Hematopoietic multipotent progenitor cell treated with erythropoietin and hydrocortisone succinate and interleukin-3 and kit ligand, for 8 days (in vitro differentiated cells): ENCODE measurements around the gene SRRM3.
"Not testable (repeated sequence)": the region's sequence is repeated elsewhere in the genome, so short reads cannot be mapped to it uniquely, and the experiment has no call there.

Source experiments
- DNase-seq: peaks from one replicate; pipeline ENCODE4 v3.0.0-alpha.2; 2015

Gene SRRM3

DNA sequence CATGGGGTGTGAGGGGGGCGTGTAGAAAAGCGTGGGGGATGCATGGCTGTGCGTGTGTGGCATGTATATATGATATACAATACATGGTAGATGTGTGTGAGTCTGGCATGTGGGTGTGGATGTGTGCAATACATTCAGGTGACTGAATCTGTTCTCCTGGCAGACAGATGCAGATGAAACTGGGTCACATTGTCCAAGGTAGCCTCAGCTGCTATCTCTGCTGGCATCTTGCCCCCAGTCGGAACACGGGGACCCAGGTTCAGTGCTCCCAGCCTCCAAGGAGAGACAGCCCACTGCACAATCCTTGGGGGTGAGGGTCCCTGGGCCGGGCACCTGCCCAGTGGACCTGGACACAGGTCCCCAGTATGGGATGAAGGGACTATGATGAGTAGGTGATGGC, 12.4 kb upstream of the SRRM3 start:
- DNase-seq = no peak

GRCh38 chr7:76191783-76192240, 9.9 kb upstream of the SRRM3 start:
- peak; percentile 55 for DNase-seq

DNA sequence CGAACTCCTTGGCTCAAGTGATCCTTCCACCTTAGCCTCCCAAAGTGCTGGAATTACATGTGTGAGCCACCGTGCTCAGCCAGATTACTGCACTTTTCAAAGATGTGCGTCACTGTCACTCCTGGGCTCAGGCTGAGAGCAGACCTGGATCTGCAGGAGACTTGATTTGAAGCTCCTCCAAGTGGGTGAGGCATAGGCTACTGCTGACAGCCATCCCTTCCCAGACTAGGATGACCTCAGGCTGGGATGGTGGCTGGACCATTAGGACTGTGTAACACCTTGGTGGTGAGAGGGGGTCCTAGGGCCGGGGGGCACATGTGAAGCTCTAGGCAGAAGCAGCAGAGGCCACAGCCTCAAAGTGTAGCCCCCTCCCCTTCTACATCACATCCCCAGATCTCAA, 8.2 kb upstream of the SRRM3 start:
- DNase-seq = no peak

DNA sequence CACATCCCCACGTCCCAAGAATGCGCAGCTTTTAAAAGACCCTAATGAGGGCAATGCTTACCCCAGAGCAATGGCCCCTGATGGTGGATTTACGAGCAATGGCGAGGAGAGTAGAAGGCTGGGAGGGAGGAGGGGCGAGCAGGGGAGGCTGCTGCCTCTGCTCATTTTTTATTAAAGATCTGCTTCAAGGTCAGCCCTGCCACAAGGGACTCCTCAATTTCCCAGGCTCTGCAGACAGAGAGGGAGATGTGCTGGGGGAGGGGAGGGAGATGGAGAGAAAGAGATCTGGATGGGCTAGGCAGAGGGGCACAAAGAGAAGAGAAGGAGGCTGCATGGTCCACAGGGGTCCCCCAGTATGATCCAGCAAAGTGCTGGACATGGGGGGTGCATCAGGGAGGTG, 7.8 kb upstream of the SRRM3 start:
- no peak for DNase-seq

- DNase-seq = no peak
These were observed 4.9 kb upstream of the SRRM3 start for GRCh38 chr7:76196786-76197185.

- no peak for DNase-seq
These were observed 3.5 kb upstream of the SRRM3 start for GRCh38 chr7:76198202-76198601.

DNA sequence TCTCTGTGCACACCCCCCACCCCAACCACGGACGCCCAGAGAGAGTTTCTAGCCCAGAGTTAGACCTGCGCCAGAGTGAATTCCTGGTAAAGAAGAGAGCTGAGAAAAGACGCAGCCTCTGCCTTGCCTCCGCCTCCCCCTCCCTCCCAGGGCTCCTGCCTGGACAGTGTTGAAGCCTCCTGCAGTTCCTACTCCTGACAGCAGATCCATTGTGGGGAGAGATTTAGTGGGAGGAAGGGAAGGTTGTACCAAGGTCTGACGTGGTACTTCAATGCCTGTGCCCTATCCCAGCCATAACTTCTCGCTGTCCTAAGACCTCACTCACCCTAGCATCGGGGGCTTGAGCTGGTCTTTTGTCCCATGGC, 952 bp downstream of the SRRM3 start:
- no peak for DNase-seq

GRCh38 chr7:76204147-76204546, 2.5 kb downstream of the SRRM3 start:
- DNase-seq = no peak

DNA sequence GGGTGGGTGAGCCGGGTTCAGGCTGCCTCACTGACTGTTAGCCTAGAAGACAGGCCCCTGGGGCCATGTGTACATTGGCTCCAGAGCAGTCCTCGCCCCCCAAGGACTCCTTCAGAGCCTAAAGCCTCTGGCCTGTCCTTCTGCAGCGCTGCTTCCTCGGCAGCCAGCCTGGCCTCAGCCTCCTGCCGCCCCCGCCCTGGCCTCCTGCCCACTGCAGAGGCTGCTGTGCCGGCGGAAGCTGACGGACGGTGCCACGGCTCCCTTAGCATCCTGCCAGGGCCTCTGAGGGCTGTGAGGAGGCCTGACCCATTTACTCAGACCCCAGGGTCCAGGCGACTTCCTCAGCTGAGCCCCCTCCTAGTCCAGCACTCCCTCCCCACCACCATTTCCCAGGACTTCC, 4.9 kb downstream of the SRRM3 start:
- no peak for DNase-seq

DNA sequence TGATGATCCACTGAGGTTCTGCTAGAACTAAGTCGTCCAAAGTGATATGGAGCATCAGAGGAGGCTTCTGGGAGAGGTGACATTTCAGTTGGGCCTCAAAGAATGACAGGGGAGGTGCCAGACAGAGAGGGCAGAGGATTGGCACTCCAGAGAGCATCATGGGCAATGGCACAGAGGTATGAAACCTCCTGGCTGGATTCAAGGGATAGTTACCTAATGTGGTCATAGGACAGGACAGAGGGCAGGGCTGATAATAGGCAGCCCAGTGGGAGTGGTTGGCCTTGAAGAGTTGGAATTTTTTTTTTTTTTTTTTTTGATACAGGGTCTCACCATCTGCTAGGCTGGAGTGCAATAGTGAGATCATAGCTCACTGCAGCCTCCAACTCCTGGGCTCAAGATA, 7.6 kb downstream of the SRRM3 start:
- no peak for DNase-seq

GRCh38 chr7:76211216-76211615, 9.5 kb downstream of the SRRM3 start:
- DNase-seq = no peak

- DNase-seq = not testable (repeated sequence)
These were observed 13.7 kb downstream of the SRRM3 start for GRCh38 chr7:76215349-76215748.

DNA sequence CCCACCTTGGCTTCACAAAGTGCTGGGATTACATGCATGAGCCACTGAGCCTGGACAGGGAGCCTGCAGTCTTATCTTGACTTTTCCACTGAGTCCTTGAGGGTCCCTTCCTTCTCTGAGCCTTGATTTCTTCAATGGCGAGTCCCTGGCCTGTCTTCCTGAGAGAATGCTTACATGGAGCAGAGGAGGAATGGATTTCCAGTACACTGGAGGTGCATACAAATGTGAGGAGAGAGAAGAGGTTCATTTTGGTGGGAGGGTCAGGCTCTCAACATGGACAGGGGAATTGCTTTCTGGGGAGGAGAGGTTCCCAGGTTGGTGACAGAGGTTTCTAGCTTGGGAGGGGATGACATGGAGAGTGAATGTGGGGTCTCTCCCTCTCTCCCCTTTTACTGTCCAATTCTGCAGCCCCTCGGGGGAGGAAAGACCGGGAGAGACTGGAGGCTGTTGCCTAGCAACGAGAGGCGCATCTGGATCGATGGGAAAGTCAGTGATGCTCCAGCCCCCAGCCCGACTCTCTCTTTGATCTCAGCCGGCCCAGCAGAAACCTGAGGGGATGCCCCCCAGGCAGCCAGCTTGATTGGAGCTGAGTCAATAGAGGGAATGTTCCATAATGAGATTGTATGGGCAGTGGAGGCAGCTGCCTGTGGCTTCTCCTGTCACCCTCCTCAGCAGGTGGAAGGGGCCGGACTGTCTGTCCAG, 14.8 kb downstream of the SRRM3 start:
- no peak for DNase-seq

- no peak for DNase-seq
These were observed 16.4 kb downstream of the SRRM3 start for GRCh38 chr7:76217942-76218566.

- DNase-seq = no peak
These were observed 18.7 kb downstream of the SRRM3 start for GRCh38 chr7:76220185-76221057.

GRCh38 chr7:76222333-76222732, 20.6 kb downstream of the SRRM3 start:
- DNase-seq = no peak

- no peak for DNase-seq
These were observed 21.1 kb downstream of the SRRM3 start for GRCh38 chr7:76222839-76223238.

DNA sequence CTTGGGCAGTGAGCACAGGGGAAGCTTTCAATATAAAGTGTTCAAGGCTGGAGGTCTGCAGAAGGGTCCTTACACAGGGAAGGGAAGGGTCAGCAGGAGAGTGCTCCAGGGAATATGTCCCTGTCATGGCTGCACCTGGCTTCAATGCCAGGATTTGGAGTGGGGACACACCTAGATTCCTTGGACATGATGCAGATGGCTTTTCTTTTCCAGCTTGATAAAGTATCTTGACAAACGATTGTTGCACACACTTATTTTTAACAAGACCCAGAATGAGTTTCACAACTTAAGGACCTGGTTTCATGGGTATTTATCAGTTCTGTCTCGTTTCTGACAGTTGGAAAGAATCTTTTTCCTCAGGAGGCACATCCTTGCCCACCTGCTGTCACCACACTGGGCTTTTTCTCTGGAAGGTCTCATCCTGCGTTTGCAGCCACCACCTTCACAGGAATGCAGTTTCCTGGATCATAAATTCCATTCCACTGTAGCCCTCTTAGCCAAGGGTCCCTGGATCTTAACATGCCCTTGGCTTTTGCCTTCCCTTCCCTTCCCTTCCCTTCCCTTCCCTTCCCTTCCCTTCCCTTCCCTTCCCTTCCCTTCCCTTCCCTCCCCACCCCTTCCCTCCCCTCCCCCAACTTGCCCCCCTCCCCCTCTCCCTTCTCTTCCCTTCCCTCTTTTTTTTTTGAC, 21.7 kb downstream of the SRRM3 start:
- no peak for DNase-seq

GRCh38 chr7:76224695-76225094, 23.0 kb downstream of the SRRM3 start:
- DNase-seq = no peak

- DNase-seq = peak; percentile 45
These were observed 23.7 kb downstream of the SRRM3 start for GRCh38 chr7:76225379-76225778.

GRCh38 chr7:76225951-76226350, 24.3 kb downstream of the SRRM3 start:
- DNase-seq = no peak

GRCh38 chr7:76226878-76227423, 25.3 kb downstream of the SRRM3 start:
- not testable (repeated sequence) for DNase-seq

- no peak for DNase-seq
These were observed 28.5 kb downstream of the SRRM3 start for GRCh38 chr7:76230214-76230613.
